Measurements from ENCODE around the gene USP17L24.
"Not testable (repeated sequence)": the region's sequence is repeated elsewhere in the genome, so short reads cannot be mapped to it uniquely, and the experiment has no call there.

USP17L24 gene

GRCh38 chr4:9324865-9325264, at the start of gene USP17L24:
USP17L24 (plus strand) TSS chr4:9325165; CDS start chr4:9325165, 0 bp downstream.
- DNase-seq (ENCODE audit: low read depth in 1 of 2, low spot score in 1 of 2) = not testable (repeated sequence)

- not testable (repeated sequence) for DNase-seq (ENCODE audit: low read depth in 1 of 2, low spot score in 1 of 2)
Observed at GRCh38 chr4:9324191-9324590, 774 bp upstream of the USP17L24 start.

- not testable (repeated sequence) for DNase-seq (ENCODE audit: low read depth in 1 of 2, low spot score in 1 of 2)
Observed at GRCh38 chr4:9329611-9330010, 4.6 kb downstream of the USP17L24 start, which contains the start of gene USP17L25. USP17L25 (plus strand) TSS chr4:9329911; CDS start chr4:9329911, 0 bp downstream.

GRCh38 chr4:9334358-9334757, 9.4 kb downstream of the USP17L24 start, which contains the start of gene USP17L26:
USP17L26 (plus strand) TSS chr4:9334658; CDS start chr4:9334658, 0 bp downstream.
- not testable (repeated sequence) for DNase-seq (ENCODE audit: low read depth in 1 of 2, low spot score in 1 of 2)

- not testable (repeated sequence) for DNase-seq (ENCODE audit: low read depth in 1 of 2, low spot score in 1 of 2)
Observed at GRCh38 chr4:9339103-9339502, 14.1 kb downstream of the USP17L24 start, which contains the start of gene USP17L5. USP17L5 (plus strand) TSS chr4:9339403; CDS start chr4:9339403, 0 bp downstream.

GRCh38 chr4:9343848-9344247, 18.9 kb downstream of the USP17L24 start, which contains the start of gene USP17L27:
USP17L27 (plus strand) TSS chr4:9344148; CDS start chr4:9344148, 0 bp downstream.
- not testable (repeated sequence) for DNase-seq (ENCODE audit: low read depth in 1 of 2, low spot score in 1 of 2)

- DNase-seq (ENCODE audit: low read depth in 1 of 2, low spot score in 1 of 2) = not testable (repeated sequence)
Observed at GRCh38 chr4:9348593-9348992, 23.6 kb downstream of the USP17L24 start, which contains the start of gene USP17L28. USP17L28 (plus strand) TSS chr4:9348893; CDS start chr4:9348893, 0 bp downstream.

- not testable (repeated sequence) for DNase-seq (ENCODE audit: low read depth in 1 of 2, low spot score in 1 of 2)
Observed at GRCh38 chr4:9350866-9351265, 25.9 kb downstream of the USP17L24 start.

- not testable (repeated sequence) for DNase-seq (ENCODE audit: low read depth in 1 of 2, low spot score in 1 of 2)
Observed at GRCh38 chr4:9353338-9353737, 28.4 kb downstream of the USP17L24 start, which contains the start of gene USP17L29. USP17L29 (plus strand) TSS chr4:9353638; CDS start chr4:9353638, 0 bp downstream.

- DNase-seq (ENCODE audit: low read depth in 1 of 2, low spot score in 1 of 2) = not testable (repeated sequence)
Observed at GRCh38 chr4:9362829-9363228, 37.9 kb downstream of the USP17L24 start, which contains the start of gene USP17L30. USP17L30 (plus strand) TSS chr4:9363129; CDS start chr4:9363129, 0 bp downstream.
